ENCODE measurements around the gene TRAF6. TPM values are rescaled to one million over a fixed set of nuclear protein-coding genes. Genes with fewer than 3 reads are reported as not detected.

TRAF6 gene
- polyA plus RNA-seq, 1 donor (not counting 4 experiments of a cell fraction or from before 2014, with no cell fraction given), result 15.1 TPM

GRCh38 chr11:36501236-36501635, 8.8 kb downstream of the TRAF6 start:
- TF ChIP-seq CTCF (optimal IDR thresholded peaks at IDR 0.05 in 1 of 3, IDR thresholded peaks at IDR 0.05 in 1 of 3, conservative IDR thresholded peaks at IDR 0.05 in 1 of 3; ENCODE audit: extremely low read depth in 1 of 3, insufficient read depth in 2 of 3, low read length in 3 of 3) (no peak), EZH2 (IDR thresholded peaks at IDR 0.05; ENCODE audit: low read length) (no peak)

GRCh38 chr11:36500315-36500721, 9.8 kb downstream of the TRAF6 start:
- peaks cover 45% of the 10 kb centered on the region for H3K79me2 ChIP-seq (ENCODE audit: control insufficient read depth, insufficient read depth, low read length)
- H4K20me1 ChIP-seq (ENCODE audit: control insufficient read depth, extremely low read depth, insufficient read depth, low read length), result no peaks in the 10 kb centered on the region
- H3K27ac ChIP-seq (ENCODE audit: control insufficient read depth, insufficient read depth, low read length), result peak overlapping the region; percentile 45
- dilution Hi-C loops (cut with MboI; ENCODE audit: extremely low pct_ligation_motif_present, low sequenced_read_pairs), result no loop called here
- no peaks in the 10 kb centered on the region for H3K9me3 ChIP-seq (ENCODE audit: control insufficient read depth, low read depth, low read length)
- peak; percentile 26 for DNase-seq (ENCODE audit: low read depth, low spot score)
- H2AFZ ChIP-seq (ENCODE audit: control insufficient read depth, low read length), result no peak overlapping the region
- no peak for TF ChIP-seq CTCF (optimal IDR thresholded peaks at IDR 0.05 in 1 of 3, IDR thresholded peaks at IDR 0.05 in 1 of 3, conservative IDR thresholded peaks at IDR 0.05 in 1 of 3; ENCODE audit: extremely low read depth in 1 of 3, insufficient read depth in 2 of 3, low read length in 3 of 3)
- no peak for TF ChIP-seq EZH2 (IDR thresholded peaks at IDR 0.05; ENCODE audit: low read length)
- peaks cover 4 to 10% of the 10 kb centered on the region in 2 experiments for H3K36me3 ChIP-seq (ENCODE audit: control insufficient read depth in 2 of 2, extremely low read depth in 1 of 2, insufficient read depth in 2 of 2, low read length in 2 of 2)
- peak overlapping the region; percentile 60 for H3K4me2 ChIP-seq (ENCODE audit: control insufficient read depth, extremely low read depth, insufficient read depth, low read depth, low read length)
- no peaks in the 10 kb centered on the region for H3K9me1 ChIP-seq (ENCODE audit: control insufficient read depth, extremely low read depth, insufficient read depth, low read length)
- H3K9ac ChIP-seq (ENCODE audit: control insufficient read depth, extremely low read depth, insufficient read depth, low read length), result no peak overlapping the region
- no peaks in the 10 kb centered on the region for H3K27me3 ChIP-seq (ENCODE audit: control insufficient read depth, extremely low read depth, insufficient read depth, low read length)
- H3K4me3 ChIP-seq (ENCODE audit: control insufficient read depth in 2 of 3, extremely low read depth in 1 of 3, insufficient read depth in 2 of 3, low read depth in 1 of 3, low read length in 3 of 3), result no peak overlapping the region
- peak; percentile 83 for FAIRE-seq
- H3K4me1 ChIP-seq (ENCODE audit: control insufficient read depth, extremely low read depth, insufficient read depth, low read length), result peaks cover 18% of the 10 kb centered on the region

More at GRCh38 chr11:36501236-36501635, 8.8 kb downstream of the TRAF6 start:
- H3K9me3 ChIP-seq (ENCODE audit: control insufficient read depth, low read depth, low read length), result no peaks in the 10 kb centered on the region
- no peaks in the 10 kb centered on the region for H3K27me3 ChIP-seq (ENCODE audit: control insufficient read depth, extremely low read depth, insufficient read depth, low read length)
- no peak overlapping the region for H3K4me3 ChIP-seq (ENCODE audit: control insufficient read depth in 2 of 3, extremely low read depth in 1 of 3, insufficient read depth in 2 of 3, low read depth in 1 of 3, low read length in 3 of 3)
- H3K36me3 ChIP-seq (ENCODE audit: control insufficient read depth in 2 of 2, extremely low read depth in 1 of 2, insufficient read depth in 2 of 2, low read length in 2 of 2), result peaks cover 4 to 10% of the 10 kb centered on the region in 2 experiments
- peaks cover 24% of the 10 kb centered on the region for H3K4me1 ChIP-seq (ENCODE audit: control insufficient read depth, extremely low read depth, insufficient read depth, low read length)
- H3K27ac ChIP-seq (ENCODE audit: control insufficient read depth, insufficient read depth, low read length), result no peak overlapping the region
- H3K79me2 ChIP-seq (ENCODE audit: control insufficient read depth, insufficient read depth, low read length), result peaks cover 54% of the 10 kb centered on the region
- no peak for FAIRE-seq
- H3K4me2 ChIP-seq (ENCODE audit: control insufficient read depth, extremely low read depth, insufficient read depth, low read depth, low read length), result peak overlapping the region; percentile 60
- no peak for DNase-seq (ENCODE audit: low read depth, low spot score)
- no peak overlapping the region for H2AFZ ChIP-seq (ENCODE audit: control insufficient read depth, low read length)
- H3K9ac ChIP-seq (ENCODE audit: control insufficient read depth, extremely low read depth, insufficient read depth, low read length), result no peak overlapping the region
- H3K9me1 ChIP-seq (ENCODE audit: control insufficient read depth, extremely low read depth, insufficient read depth, low read length), result no peaks in the 10 kb centered on the region
- H4K20me1 ChIP-seq (ENCODE audit: control insufficient read depth, extremely low read depth, insufficient read depth, low read length), result no peaks in the 10 kb centered on the region
- dilution Hi-C loops (cut with MboI; ENCODE audit: extremely low pct_ligation_motif_present, low sequenced_read_pairs), result no loop called here

Data from keratinocyte (primary cell).